Transverse colon (tissue), 4 donors: ENCODE results near the gene MCTP2. TPM values are rescaled to one million over a fixed set of nuclear protein-coding genes. Genes with fewer than 3 reads are reported as not detected.

Experiments
- DNase-seq: peaks from one replicate; pipeline ENCODE4 v3.0.0-alpha.2; 2019
- H3K27ac ChIP-seq, 4 donors: fragments of 200-600 bp; sonication (generic); 2 replicates each; pipeline ENCODE4 v1.5.1; 2016 to 2018; ENCODE audit warnings: inconsistent platforms in 4 of 4
- H3K27me3 ChIP-seq: fragments of 200-600 bp; sonication (generic); 2 replicates; pipeline ENCODE4 v1.5.1; 2017; ENCODE audit warnings: inconsistent platforms
- H3K36me3 ChIP-seq, 4 donors: fragments of 200-600 bp; sonication (generic); 2 replicates each; pipeline ENCODE4 v1.5.1; 2017 to 2019; ENCODE audit warnings: inconsistent platforms in 4 of 4
- H3K4me1 ChIP-seq, 4 donors: fragments of 200-600 bp; sonication (generic); 2 replicates each; pipeline ENCODE4 v1.5.1; 2017 to 2020; ENCODE audit warnings: inconsistent platforms in 4 of 4
- H3K4me3 ChIP-seq, 4 donors: fragments of 200-600 bp; sonication (generic); 1 replicate in 1 of 4; 2 replicates in 3 of 4; pipeline versions ENCODE4 v1.5.1 to v1.6.1; 2017 to 2019; ENCODE audit warnings: inconsistent platforms in 4 of 4
- H3K9me3 ChIP-seq, 2 donors: fragments of 200-600 bp; sonication (generic); 2 replicates each; pipeline ENCODE4 v1.5.1; 2017 to 2019; ENCODE audit warnings: inconsistent platforms in 2 of 2
- EP300 ChIP-seq: sonication (generic); formaldehyde crosslinking; IDR thresholded peaks from one replicate; pipeline ENCODE4 v1.6.1; 2017; ENCODE audit warnings: antibody characterized with exemption, low read depth
- POLR2A ChIP-seq: fragments of 450-650 bp; IDR thresholded peaks from one replicate; pipeline ENCODE4 v1.6.1; 2016; ENCODE audit warnings: antibody characterized with exemption, mild to moderate bottlenecking, moderate library complexity
- POLR2AphosphoS5 ChIP-seq, 3 donors: sonication (generic); formaldehyde crosslinking; IDR thresholded peaks; one replicate each; pipeline ENCODE4 v1.6.1; 2016; ENCODE audit warnings: antibody characterized with exemption in 3 of 3
- WGBS, 2 donors: methylation state at CpG; one replicate each; pipeline ENCODE4 v1.1.5; 2018; ENCODE audit warnings: low coverage in 1 of 2; 5-methylcytosine and 5-hydroxymethylcytosine counted together
- in situ Hi-C, 4 donors: fragments of 200-750 bp; cut with MboI; loops; one replicate each; pipeline versions ENCODE4 v1.15.0 to v1.15.1; 2017; ENCODE audit warnings: low sequenced_read_pairs in 3 of 4, low pct_ligation_motif_present in 1 of 4, low pct_unique_long_range_greater_than_20kb in 1 of 4
- intact Hi-C: fragments of 100-400 bp; cut with DNase I; formaldehyde crosslinking; loops from one replicate; pipeline ENCODE4 v1.15.1; 2023; ENCODE audit warnings: low total_unique reads
- total RNA-seq, 4 donors: library from RNA; depleted of rRNA; stranded (reverse); fragments of >200 nt; gene quantifications; one replicate each; pipeline ENCODE4 v1.1.0, GENCODE V29; 2016
- TF ChIP-seq, protein P1 (sequence below), 5 experiments: fragments of 200-600 bp in 3 of 5; fragments of 450-650 bp in 2 of 5; sonication (generic) in 3 of 5; IDR thresholded peaks; 1 replicate in 2 of 5; 2 replicates in 3 of 5; pipeline ENCODE4 v1.5.1; 2016 to 2017; ENCODE audit warnings: antibody characterized with exemption in 5 of 5, inconsistent platforms in 3 of 5, mild to moderate bottlenecking in 2 of 5, moderate library complexity in 1 of 5

MCTP2 gene
- total RNA-seq, 4 donors from 2014 or later: 108 to 409 (median 144) TPM

DNA sequence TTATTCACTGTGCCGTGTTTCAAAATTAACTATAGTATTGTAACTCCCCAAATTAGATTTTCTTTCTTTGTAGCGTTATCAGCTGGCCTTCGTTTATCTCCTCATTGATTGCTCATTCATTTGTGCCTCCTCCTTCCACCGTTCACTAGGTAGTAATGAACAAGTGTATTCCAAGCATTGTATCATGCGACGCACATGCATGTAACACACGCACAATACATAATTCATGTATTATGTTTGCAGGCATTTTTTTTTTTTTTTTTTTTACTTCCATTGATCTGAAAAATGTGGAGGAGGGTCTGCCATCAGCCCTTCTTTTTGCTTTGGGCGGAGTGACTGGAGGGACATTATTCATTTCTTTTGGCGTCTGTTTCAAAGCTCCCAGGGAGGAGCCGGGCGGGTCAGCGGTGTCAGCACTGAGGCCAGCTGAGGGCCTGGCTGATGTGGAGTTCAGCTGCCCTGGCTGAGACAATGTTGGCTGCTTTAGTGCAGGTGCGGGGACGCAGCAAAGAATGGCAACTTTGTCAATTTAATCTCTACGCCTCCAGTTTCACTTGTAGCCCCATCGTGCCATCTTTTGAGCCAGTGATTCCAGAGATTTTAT is 107.0 kb downstream of the MCTP2 start:
- 93 to 97% methylated on average over 11 to 16 of the region's 16 CpGs for WGBS, 2 donors
- no peak for DNase-seq
- TF ChIP-seq, protein P1, sequence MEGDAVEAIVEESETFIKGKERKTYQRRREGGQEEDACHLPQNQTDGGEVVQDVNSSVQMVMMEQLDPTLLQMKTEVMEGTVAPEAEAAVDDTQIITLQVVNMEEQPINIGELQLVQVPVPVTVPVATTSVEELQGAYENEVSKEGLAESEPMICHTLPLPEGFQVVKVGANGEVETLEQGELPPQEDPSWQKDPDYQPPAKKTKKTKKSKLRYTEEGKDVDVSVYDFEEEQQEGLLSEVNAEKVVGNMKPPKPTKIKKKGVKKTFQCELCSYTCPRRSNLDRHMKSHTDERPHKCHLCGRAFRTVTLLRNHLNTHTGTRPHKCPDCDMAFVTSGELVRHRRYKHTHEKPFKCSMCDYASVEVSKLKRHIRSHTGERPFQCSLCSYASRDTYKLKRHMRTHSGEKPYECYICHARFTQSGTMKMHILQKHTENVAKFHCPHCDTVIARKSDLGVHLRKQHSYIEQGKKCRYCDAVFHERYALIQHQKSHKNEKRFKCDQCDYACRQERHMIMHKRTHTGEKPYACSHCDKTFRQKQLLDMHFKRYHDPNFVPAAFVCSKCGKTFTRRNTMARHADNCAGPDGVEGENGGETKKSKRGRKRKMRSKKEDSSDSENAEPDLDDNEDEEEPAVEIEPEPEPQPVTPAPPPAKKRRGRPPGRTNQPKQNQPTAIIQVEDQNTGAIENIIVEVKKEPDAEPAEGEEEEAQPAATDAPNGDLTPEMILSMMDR (IDR thresholded peaks at IDR 0.05): no peak
- TF ChIP-seq EP300 (no peak), POLR2A (no peak), POLR2AphosphoS5 (IDR thresholded peaks at IDR 0.05) (no peak)
- Histone ChIP-seq H3K9me3 (no peaks in the 10 kb centered on the region), H3K27ac (no peak overlapping the region), H3K36me3 (peaks cover 0 to 16% (median 0%) of the 10 kb centered on the region in 4 donors), H3K4me3 (no peak overlapping the region), H3K4me1 (no peaks in the 10 kb centered on the region), H3K27me3 (no peaks in the 10 kb centered on the region)
- intact Hi-C loops (no loop called here), in situ Hi-C loops (no loop called here)

DNA sequence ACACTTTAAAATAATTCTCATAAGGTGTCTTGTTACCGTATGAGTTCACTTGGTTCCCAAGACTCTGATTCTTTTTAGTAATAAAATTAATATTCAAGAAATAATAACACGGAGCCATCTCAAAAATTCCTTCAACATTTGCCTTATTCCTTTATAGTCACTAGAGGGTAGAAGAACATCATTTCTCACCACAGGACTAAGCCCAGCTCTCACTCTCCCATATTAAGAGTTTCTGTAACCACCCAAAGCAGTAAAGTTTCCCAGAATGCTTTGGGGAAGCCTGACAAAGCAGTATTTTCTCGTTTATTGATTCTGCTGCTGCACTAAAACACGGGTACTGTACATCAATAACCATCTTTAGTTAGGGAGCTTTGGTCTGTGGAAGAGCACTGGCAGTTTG is 114.9 kb downstream of the MCTP2 start:
- intact Hi-C loops: no loop called here
- peaks cover 0 to 9% (median 0%) of the 10 kb centered on the region in 4 donors for H3K36me3 ChIP-seq
- H3K4me3 ChIP-seq: no peak overlapping the region
- WGBS, 2 donors: 53 to 61% methylated on average over 4 of the region's 4 CpGs
- no peaks in the 10 kb centered on the region for H3K9me3 ChIP-seq
- H3K4me1 ChIP-seq: no peaks in the 10 kb centered on the region
- in situ Hi-C loops: no loop called here
- no peaks in the 10 kb centered on the region for H3K27me3 ChIP-seq
- DNase-seq: no peak
- no peak for TF ChIP-seq POLR2AphosphoS5 (IDR thresholded peaks at IDR 0.05)
- H3K27ac ChIP-seq: no peak overlapping the region

DNA sequence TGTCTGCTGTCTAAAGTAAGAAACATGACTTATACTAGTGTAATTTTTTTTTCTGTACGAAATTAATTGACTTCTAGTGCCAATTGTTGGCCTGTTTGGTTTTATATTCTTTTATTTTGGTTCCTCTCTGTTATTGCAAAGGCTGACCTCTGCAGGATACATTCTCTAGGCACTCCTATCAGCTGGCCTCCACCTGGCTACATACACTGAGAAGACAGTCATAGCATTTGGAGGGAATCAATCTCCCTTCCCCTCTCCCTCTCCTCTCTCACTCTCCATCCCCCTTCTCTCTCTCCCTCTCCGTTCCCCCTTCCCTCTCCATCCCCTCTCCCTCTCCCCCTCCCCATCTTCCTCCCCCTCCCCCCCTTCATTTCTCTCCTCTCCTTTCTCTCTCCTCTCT is 116.7 kb downstream of the MCTP2 start:
- Histone ChIP-seq H3K27me3 (no peaks in the 10 kb centered on the region), H3K27ac (no peak overlapping the region), H3K36me3 (no peaks in the 10 kb centered on the region), H3K9me3 (no peaks in the 10 kb centered on the region), H3K4me3 (no peak overlapping the region), H3K4me1 (no peaks in the 10 kb centered on the region)
- no peak for TF ChIP-seq EP300
- TF ChIP-seq, protein P1 (IDR thresholded peaks at IDR 0.05): no peak
- no peak for TF ChIP-seq POLR2AphosphoS5 (IDR thresholded peaks at IDR 0.05)
- no peak for TF ChIP-seq POLR2A
- in situ Hi-C loops (no loop called here), intact Hi-C loops (no loop called here)
- WGBS, 2 donors: 76 to 78% methylated on average over 2 of the region's 2 CpGs
- no peak for DNase-seq

DNA sequence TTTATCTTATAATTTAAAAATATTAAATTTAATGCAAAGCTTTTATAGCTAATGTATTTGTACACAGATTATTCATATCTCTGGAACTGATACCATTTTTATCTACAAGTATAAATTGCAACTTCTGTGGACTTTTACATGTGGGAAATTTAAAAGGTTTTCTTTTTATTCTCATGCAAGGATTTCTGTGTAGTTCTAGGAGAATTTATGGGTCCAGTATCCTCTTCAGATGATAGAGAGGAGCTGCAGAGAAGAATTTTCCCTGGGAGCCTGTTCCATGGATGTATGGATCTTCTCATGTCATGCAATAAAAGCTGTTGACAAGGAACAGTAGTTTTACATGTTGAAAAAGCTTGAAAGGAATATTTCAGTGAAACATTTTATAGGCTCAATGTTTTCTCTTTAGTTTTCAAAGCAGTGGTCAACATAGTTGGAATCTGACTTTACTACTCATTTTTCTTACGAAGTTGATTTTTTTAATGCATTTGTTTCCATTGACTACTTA is 119.7 kb downstream of the MCTP2 start:
- Histone ChIP-seq H3K4me3 (no peak overlapping the region), H3K9me3 (no peaks in the 10 kb centered on the region), H3K27ac (no peak overlapping the region), H3K27me3 (no peaks in the 10 kb centered on the region), H3K4me1 (no peaks in the 10 kb centered on the region), H3K36me3 (no peaks in the 10 kb centered on the region)
- intact Hi-C loops: no loop called here
- 92 to 100% methylated on average over 1 of the region's 1 CpG for WGBS, 2 donors
- TF ChIP-seq, protein P1 (IDR thresholded peaks at IDR 0.05): no peak
- TF ChIP-seq POLR2AphosphoS5 (IDR thresholded peaks at IDR 0.05) (no peak), POLR2A (no peak), EP300 (no peak)
- in situ Hi-C loops: no loop called here
- no peak for DNase-seq
